ENCODE measurements around the gene FAM9C.

Gene FAM9C

GRCh38 chrX:13001961-13002671, 42.3 kb downstream of the FAM9C start:
- DNase-seq = no peak

GRCh38 chrX:13001097-13001496, 43.3 kb downstream of the FAM9C start:
- DNase-seq = no peak

- DNase-seq = no peak
These were observed 44.1 kb downstream of the FAM9C start for GRCh38 chrX:13000301-13000811.

GRCh38 chrX:12999422-12999821, 45.0 kb downstream of the FAM9C start:
- no peak for DNase-seq

GRCh38 chrX:12997906-12998687, 46.3 kb downstream of the FAM9C start:
- no peak for DNase-seq

GRCh38 chrX:12996934-12997435, 47.4 kb downstream of the FAM9C start:
- DNase-seq = no peak

GRCh38 chrX:12994321-12994720, 50.1 kb downstream of the FAM9C start:
- DNase-seq = no peak

GRCh38 chrX:12993826-12994225, 50.6 kb downstream of the FAM9C start:
- DNase-seq = no peak

- DNase-seq = no peak
These were observed 51.8 kb downstream of the FAM9C start for GRCh38 chrX:12992544-12993118.

GRCh38 chrX:12991575-12991974, 52.8 kb downstream of the FAM9C start:
- no peak for DNase-seq

GRCh38 chrX:12989461-12989860, 55.0 kb downstream of the FAM9C start:
- DNase-seq = no peak

GRCh38 chrX:12988797-12989196, 55.6 kb downstream of the FAM9C start:
- DNase-seq = no peak

- DNase-seq = no peak
These were observed 56.4 kb downstream of the FAM9C start for GRCh38 chrX:12987900-12988594.

- no peak for DNase-seq
These were observed 57.1 kb downstream of the FAM9C start for GRCh38 chrX:12987340-12987739.

GRCh38 chrX:12986886-12987285, 57.5 kb downstream of the FAM9C start:
- no peak for DNase-seq

GRCh38 chrX:12986164-12986779, 58.1 kb downstream of the FAM9C start:
- no peak for DNase-seq

Measured in NCI-H1694 (cell line).